KMS-11 (cell line): ENCODE data around the gene NINJ2.

Source experiments
- H2AFZ ChIP-seq: fragments of 200-600 bp; sonication (generic); 2 replicates; pipeline ENCODE4 v1.6.1; 2016; ENCODE audit warnings: antibody characterized with exemption, mixed run types, low read depth
- H3K27ac ChIP-seq: fragments of 200-600 bp; sonication (generic); 2 replicates; pipeline ENCODE4 v1.6.1; 2016; ENCODE audit warnings: mild to moderate bottlenecking, mixed run types
- H3K27me3 ChIP-seq: fragments of 200-600 bp; sonication (generic); 2 replicates; pipeline ENCODE4 v1.6.1; 2017; ENCODE audit warnings: mild to moderate bottlenecking, low read depth, mixed run types, moderate library complexity; ENCODE audit not compliant: insufficient read depth
- H3K36me3 ChIP-seq: fragments of 200-600 bp; sonication (generic); 2 replicates; pipeline ENCODE4 v1.6.1; 2017; ENCODE audit warnings: mild to moderate bottlenecking, mixed run types; ENCODE audit not compliant: insufficient read depth
- H3K4me1 ChIP-seq: fragments of 200-600 bp; sonication (generic); 2 replicates; pipeline ENCODE4 v1.6.1; 2016; ENCODE audit warnings: mild to moderate bottlenecking, low read depth, mixed run types; ENCODE audit not compliant: poor library complexity, severe bottlenecking
- H3K4me2 ChIP-seq: fragments of 200-600 bp; sonication (generic); 2 replicates; pipeline ENCODE4 v1.7.0; 2016; ENCODE audit warnings: mild to moderate bottlenecking, mixed run types
- H3K4me3 ChIP-seq: fragments of 200-600 bp; sonication (generic); IDR thresholded peaks from 2 replicates; pipeline ENCODE4 v1.6.1; 2017; ENCODE audit warnings: low read depth, low read length, mixed read lengths; ENCODE audit not compliant: insufficient read depth
- H3K79me2 ChIP-seq: fragments of 200-600 bp; sonication (generic); 2 replicates; pipeline ENCODE4 v1.6.1; 2016; ENCODE audit warnings: low read depth, mixed run types; ENCODE audit not compliant: insufficient read depth
- H3K9ac ChIP-seq: fragments of 200-600 bp; sonication (generic); 2 replicates; pipeline ENCODE4 v1.6.1; 2016; ENCODE audit warnings: mild to moderate bottlenecking, mixed run types
- H4K20me1 ChIP-seq: fragments of 200-600 bp; sonication (generic); 2 replicates; pipeline ENCODE4 v1.6.1; 2016; ENCODE audit warnings: mild to moderate bottlenecking, mixed run types; ENCODE audit not compliant: insufficient read depth
- CTCF ChIP-seq: fragments of 200-600 bp; sonication (generic); conservative IDR thresholded peaks from 2 replicates; pipeline ENCODE4 v1.6.1; 2017; ENCODE audit warnings: low read depth, mild to moderate bottlenecking, antibody characterized with exemption, low read length, moderate library complexity, mixed read lengths

NINJ2 gene

GRCh38 chr12:581746-582145, 81.5 kb downstream of the NINJ2 start:
- Histone ChIP-seq H3K27me3 (no peaks in the 10 kb centered on the region), H3K36me3 (no peaks in the 10 kb centered on the region), H3K4me2 (no peak overlapping the region), H3K4me3 (no peak overlapping the region), H2AFZ (no peak overlapping the region), H3K9ac (no peak overlapping the region), H3K4me1 (peaks cover 2% of the 10 kb centered on the region), H3K79me2 (no peaks in the 10 kb centered on the region), H4K20me1 (no peaks in the 10 kb centered on the region), H3K27ac (no peak overlapping the region)
- TF ChIP-seq CTCF = no peak

GRCh38 chr12:581321-581720, 81.9 kb downstream of the NINJ2 start:
- H3K4me2 ChIP-seq = no peak overlapping the region
- no peak overlapping the region for H3K4me3 ChIP-seq
- no peak overlapping the region for H2AFZ ChIP-seq
- no peak for TF ChIP-seq CTCF
- no peaks in the 10 kb centered on the region for H3K79me2 ChIP-seq
- H3K27me3 ChIP-seq = no peaks in the 10 kb centered on the region
- H4K20me1 ChIP-seq = no peaks in the 10 kb centered on the region
- no peaks in the 10 kb centered on the region for H3K36me3 ChIP-seq
- no peak overlapping the region for H3K9ac ChIP-seq
- peaks cover 6% of the 10 kb centered on the region for H3K4me1 ChIP-seq
- H3K27ac ChIP-seq = no peak overlapping the region

- Histone ChIP-seq H3K4me3 (no peak overlapping the region), H3K36me3 (no peaks in the 10 kb centered on the region), H3K27me3 (no peaks in the 10 kb centered on the region), H4K20me1 (no peaks in the 10 kb centered on the region), H3K79me2 (no peaks in the 10 kb centered on the region), H3K4me1 (peaks cover 11% of the 10 kb centered on the region), H3K27ac (no peak overlapping the region), H2AFZ (no peak overlapping the region), H3K4me2 (no peak overlapping the region), H3K9ac (no peak overlapping the region)
- no peak for TF ChIP-seq CTCF
Observed at GRCh38 chr12:580813-581212, 82.4 kb downstream of the NINJ2 start.

GRCh38 chr12:579420-580110, 83.7 kb downstream of the NINJ2 start:
- Histone ChIP-seq H3K27me3 (no peaks in the 10 kb centered on the region), H3K9ac (no peak overlapping the region), H2AFZ (no peak overlapping the region), H3K4me1 (peaks cover 13% of the 10 kb centered on the region), H3K27ac (no peak overlapping the region), H3K79me2 (no peaks in the 10 kb centered on the region), H3K4me2 (no peak overlapping the region), H3K4me3 (no peak overlapping the region), H3K36me3 (no peaks in the 10 kb centered on the region), H4K20me1 (no peaks in the 10 kb centered on the region)
- TF ChIP-seq CTCF = no peak
